CD4-positive, alpha-beta T cell treated with Interleukin-10 for 1 hour (primary cell): Measurements from ENCODE around the gene TSPAN4.
A peak's percentile ranks its signal among the peaks of the same experiment; 100 is the strongest.

Source experiments
- DNase-seq: peaks from one replicate; pipeline ENCODE4 v3.0.0-alpha.2; 2020

Gene TSPAN4

GRCh38 chr11:890794-891540 lies 48.3 kb downstream of the TSPAN4 start:
- no peak for DNase-seq

GRCh38 chr11:893008-893654 lies 50.5 kb downstream of the TSPAN4 start:
- DNase-seq: no peak

- no peak for DNase-seq
These were observed 52.0 kb downstream of the TSPAN4 start for GRCh38 chr11:894575-895201.

- no peak for DNase-seq
These were observed 52.9 kb downstream of the TSPAN4 start for GRCh38 chr11:895331-896110.

- no peak for DNase-seq
These were observed 54.8 kb downstream of the TSPAN4 start for GRCh38 chr11:897253-898142.

- no peak for DNase-seq
These were observed 55.5 kb downstream of the TSPAN4 start for GRCh38 chr11:898143-898511.

GRCh38 chr11:898540-899190 lies 56.0 kb downstream of the TSPAN4 start:
- DNase-seq: no peak

GRCh38 chr11:899724-900123 lies 57.1 kb downstream of the TSPAN4 start:
- DNase-seq: no peak

GRCh38 chr11:900545-900944 lies 57.9 kb downstream of the TSPAN4 start:
- DNase-seq: no peak

- DNase-seq: no peak
These were observed 58.9 kb downstream of the TSPAN4 start for GRCh38 chr11:901452-902061.

GRCh38 chr11:904380-904779 lies 61.7 kb downstream of the TSPAN4 start:
- no peak for DNase-seq

- DNase-seq: no peak
These were observed 63.3 kb downstream of the TSPAN4 start for GRCh38 chr11:905952-906351.

GRCh38 chr11:907668-908067 lies 65.0 kb downstream of the TSPAN4 start:
- no peak for DNase-seq

GRCh38 chr11:908273-908672 lies 65.6 kb downstream of the TSPAN4 start:
- no peak for DNase-seq

- no peak for DNase-seq
These were observed 66.8 kb downstream of the TSPAN4 start for GRCh38 chr11:909406-909805.

- no peak for DNase-seq
These were observed 67.5 kb downstream of the TSPAN4 start for GRCh38 chr11:910044-910588.

- DNase-seq: peak; percentile 88
These were observed 68.0 kb downstream of the TSPAN4 start, which contains the start of gene CHID1 for GRCh38 chr11:910589-911030. TSS of gene CHID1 (minus strand) at chr11:910810. CDS start at chr11:904816, 5,994 bp downstream.

GRCh38 chr11:911031-911889 lies 68.6 kb downstream of the TSPAN4 start:
- no peak for DNase-seq

- DNase-seq: no peak
These were observed 69.2 kb downstream of the TSPAN4 start for GRCh38 chr11:911890-912219.

- DNase-seq: no peak
These were observed 69.6 kb downstream of the TSPAN4 start for GRCh38 chr11:912266-912665.
